Coronary artery (tissue), 2 donors: ENCODE results near the gene SOS1.

Experiments used
- DNase-seq: peaks from one replicate; pipeline ENCODE4 v3.0.0-alpha.2; 2017; ENCODE audit warnings: low spot score
- H3K27ac ChIP-seq, 2 donors: fragments of 200-600 bp; sonication (generic); one replicate each; pipeline ENCODE4 v1.5.1; 2016 to 2019
- H3K4me3 ChIP-seq: fragments of 200-600 bp; sonication (generic); 2 replicates; pipeline ENCODE4 v1.5.1; 2016; ENCODE audit warnings: mild to moderate bottlenecking, moderate library complexity
- TF ChIP-seq, protein P1 (sequence below): fragments of 200-600 bp; sonication (generic); IDR thresholded peaks from one replicate; pipeline ENCODE4 v1.5.1; 2019; ENCODE audit warnings: antibody characterized with exemption

SOS1 gene

GRCh38 chr2:39023649-39024048, 97.2 kb downstream of the SOS1 start:
- Histone ChIP-seq H3K4me3 (no peak overlapping the region), H3K27ac (peak overlapping the region; percentile 32 to 39)
- DNase-seq: no peak
- TF ChIP-seq, protein P1, sequence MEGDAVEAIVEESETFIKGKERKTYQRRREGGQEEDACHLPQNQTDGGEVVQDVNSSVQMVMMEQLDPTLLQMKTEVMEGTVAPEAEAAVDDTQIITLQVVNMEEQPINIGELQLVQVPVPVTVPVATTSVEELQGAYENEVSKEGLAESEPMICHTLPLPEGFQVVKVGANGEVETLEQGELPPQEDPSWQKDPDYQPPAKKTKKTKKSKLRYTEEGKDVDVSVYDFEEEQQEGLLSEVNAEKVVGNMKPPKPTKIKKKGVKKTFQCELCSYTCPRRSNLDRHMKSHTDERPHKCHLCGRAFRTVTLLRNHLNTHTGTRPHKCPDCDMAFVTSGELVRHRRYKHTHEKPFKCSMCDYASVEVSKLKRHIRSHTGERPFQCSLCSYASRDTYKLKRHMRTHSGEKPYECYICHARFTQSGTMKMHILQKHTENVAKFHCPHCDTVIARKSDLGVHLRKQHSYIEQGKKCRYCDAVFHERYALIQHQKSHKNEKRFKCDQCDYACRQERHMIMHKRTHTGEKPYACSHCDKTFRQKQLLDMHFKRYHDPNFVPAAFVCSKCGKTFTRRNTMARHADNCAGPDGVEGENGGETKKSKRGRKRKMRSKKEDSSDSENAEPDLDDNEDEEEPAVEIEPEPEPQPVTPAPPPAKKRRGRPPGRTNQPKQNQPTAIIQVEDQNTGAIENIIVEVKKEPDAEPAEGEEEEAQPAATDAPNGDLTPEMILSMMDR: no peak

- Histone ChIP-seq H3K4me3 (no peak overlapping the region), H3K27ac (peak overlapping the region in 1 of 2 donors; percentile 32)
- no peak for DNase-seq
- TF ChIP-seq, protein P1: no peak
These were observed 98.1 kb downstream of the SOS1 start for GRCh38 chr2:39022642-39023235.

- no peak for DNase-seq
- TF ChIP-seq, protein P1: no peak
- Histone ChIP-seq H3K27ac (peak overlapping the region in 1 of 2 donors; percentile 11), H3K4me3 (no peak overlapping the region)
These were observed 100.5 kb downstream of the SOS1 start for GRCh38 chr2:39020383-39020782.

GRCh38 chr2:39018638-39019037, 102.2 kb downstream of the SOS1 start:
- H3K4me3 ChIP-seq: no peak overlapping the region
- no peak for DNase-seq
- TF ChIP-seq, protein P1: no peak
- peak overlapping the region in 1 of 2 donors; percentile 36 for H3K27ac ChIP-seq

- peak overlapping the region in 1 of 2 donors; percentile 61 for H3K27ac ChIP-seq
- TF ChIP-seq, protein P1: no peak
- no peak overlapping the region for H3K4me3 ChIP-seq
- DNase-seq: no peak
These were observed 103.5 kb downstream of the SOS1 start for GRCh38 chr2:39017334-39017733.

DNA sequence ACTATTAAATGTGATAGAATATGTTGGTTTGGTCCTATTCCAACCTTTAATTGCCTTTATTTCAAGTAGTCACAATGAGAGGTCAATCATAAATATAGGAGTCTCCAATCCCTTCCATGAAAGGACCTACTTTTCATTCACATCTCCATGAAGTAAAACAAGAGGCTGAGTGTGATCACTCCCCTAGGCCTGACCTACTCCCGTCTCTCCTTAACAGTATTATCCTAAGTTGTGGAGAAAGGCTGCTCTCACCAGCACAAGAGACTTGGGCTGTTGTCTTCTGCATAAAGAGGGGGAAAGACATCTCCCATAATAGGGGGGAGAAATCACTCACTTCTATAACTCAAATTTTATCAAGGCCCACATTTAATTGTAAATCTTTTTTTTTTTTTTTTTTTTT, 105.4 kb downstream of the SOS1 start:
- no peak overlapping the region for H3K4me3 ChIP-seq
- no peak overlapping the region for H3K27ac ChIP-seq
- TF ChIP-seq, protein P1: no peak
- DNase-seq: no peak

GRCh38 chr2:39013871-39014270, 107.0 kb downstream of the SOS1 start:
- Histone ChIP-seq H3K27ac (no peak overlapping the region), H3K4me3 (no peak overlapping the region)
- TF ChIP-seq, protein P1: no peak
- DNase-seq: no peak
